ENCODE data around the gene PSMB9. TPM values are rescaled to one million over a fixed set of nuclear protein-coding genes. Genes with fewer than 3 reads are reported as not detected.

Gene PSMB9
- total and polyA plus RNA-seq, 2 donors (not counting 1 experiment from before 2014, with no cell fraction given) = 181 to 242 TPM

DNA sequence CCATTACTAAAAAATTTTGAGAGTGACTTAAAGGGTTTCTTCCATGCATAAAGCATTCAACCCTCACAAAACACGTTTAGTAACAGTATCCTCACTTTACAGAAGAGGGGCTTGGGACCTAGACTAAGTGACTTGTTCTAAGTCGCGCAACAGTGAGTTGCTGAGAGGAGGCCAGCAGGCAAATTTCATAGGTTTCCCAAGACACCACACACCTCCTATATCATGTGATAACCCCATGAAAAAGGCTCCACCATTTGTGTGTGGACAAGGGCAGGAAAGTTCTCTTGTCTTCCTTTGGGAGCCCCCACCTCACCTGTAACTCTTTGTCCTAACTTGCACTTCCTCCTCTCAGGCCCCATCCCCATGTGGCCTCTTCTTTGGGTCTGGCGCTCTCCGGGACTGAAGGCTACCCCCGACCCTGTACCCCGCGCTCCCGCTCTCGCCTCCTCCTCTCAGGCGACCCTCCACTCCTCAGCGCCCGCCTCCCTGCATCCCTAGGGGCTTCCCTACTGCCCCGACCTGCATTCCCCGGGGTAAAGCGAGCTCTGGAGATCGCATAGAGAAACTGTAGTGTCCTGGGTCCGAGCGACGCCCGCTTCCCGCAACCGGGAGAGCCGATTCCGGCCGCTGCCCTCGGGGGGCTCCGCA, 10.5 kb upstream of the PSMB9 start:
- peak overlapping the region; percentile 88 to 100 (median 95) for H3K4me3 ChIP-seq (ENCODE audit: control extremely low read depth in 1 of 5, extremely low read depth in 1 of 5, insufficient read depth in 1 of 5, low read depth in 2 of 5, low read length in 4 of 5)
- H3K79me2 ChIP-seq (ENCODE audit: control insufficient read depth, insufficient read depth, low read length) = peaks cover 85% of the 10 kb centered on the region

More for the DNA sequence above, 10.5 kb upstream of the PSMB9 start:
- intact Hi-C loops (cut with micrococcal nuclease) = loop anchor here (5.0 kb wide), 1 partner anchor 176 kb away; the partner anchor contains the start of gene HLA-DQB1
- no peaks in the 10 kb centered on the region for H3K27me3 Mint-ChIP-seq
- WGBS (ENCODE audit: insufficient coverage) = 2% methylated on average over 26 of the region's 28 CpGs
- ATAC-seq (ENCODE audit: low read depth) (no peak), DNase-seq (no peak)
- peak overlapping the region; percentile 95 for H3K4me3 Mint-ChIP-seq
- peak overlapping the region; percentile 99 for H3K27ac Mint-ChIP-seq
- peak overlapping the region; percentile 73 for H3K4me2 ChIP-seq (replicated peaks; ENCODE audit: low read depth, low read length, poor library complexity, severe bottlenecking)
- no peaks in the 10 kb centered on the region for H3K9me3 Mint-ChIP-seq (ENCODE audit: insufficient read depth)
- POLR2A ChIA-PET = interaction anchor here (1.4 to 9.7 kb wide), 12 partner anchors 12 to 572 kb away, joined by 3 to 282 read pairs (median 10); partner anchors contain the start of genes BRD2, HLA-DMA, HLA-DMB and HLA-DOB
- H3K4me1 ChIP-seq (ENCODE audit: control insufficient read depth in 2 of 2, insufficient read depth in 2 of 2, low read length in 2 of 2) = peaks cover 73 to 79% of the 10 kb centered on the region in 2 donors
- H3K27ac ChIP-seq (ENCODE audit: low read length in 2 of 2) = peak overlapping the region; percentile 96 to 97
- peak overlapping the region; percentile 96 for H3K9ac ChIP-seq (ENCODE audit: low read length)
- no peaks in the 10 kb centered on the region for H3K27me3 ChIP-seq (replicated peaks in 1 of 4; ENCODE audit: control extremely low read depth in 1 of 4, control insufficient read depth in 3 of 4, insufficient read depth in 4 of 4, low read length in 3 of 4)
- H3K9me3 ChIP-seq (ENCODE audit: control extremely low read depth in 1 of 3, control insufficient read depth in 2 of 3, insufficient read depth in 1 of 3, low read length in 2 of 3) = no peaks in the 10 kb centered on the region
- peaks cover 85% of the 10 kb centered on the region for H3K4me1 Mint-ChIP-seq
- TF ChIP-seq, protein P1, sequence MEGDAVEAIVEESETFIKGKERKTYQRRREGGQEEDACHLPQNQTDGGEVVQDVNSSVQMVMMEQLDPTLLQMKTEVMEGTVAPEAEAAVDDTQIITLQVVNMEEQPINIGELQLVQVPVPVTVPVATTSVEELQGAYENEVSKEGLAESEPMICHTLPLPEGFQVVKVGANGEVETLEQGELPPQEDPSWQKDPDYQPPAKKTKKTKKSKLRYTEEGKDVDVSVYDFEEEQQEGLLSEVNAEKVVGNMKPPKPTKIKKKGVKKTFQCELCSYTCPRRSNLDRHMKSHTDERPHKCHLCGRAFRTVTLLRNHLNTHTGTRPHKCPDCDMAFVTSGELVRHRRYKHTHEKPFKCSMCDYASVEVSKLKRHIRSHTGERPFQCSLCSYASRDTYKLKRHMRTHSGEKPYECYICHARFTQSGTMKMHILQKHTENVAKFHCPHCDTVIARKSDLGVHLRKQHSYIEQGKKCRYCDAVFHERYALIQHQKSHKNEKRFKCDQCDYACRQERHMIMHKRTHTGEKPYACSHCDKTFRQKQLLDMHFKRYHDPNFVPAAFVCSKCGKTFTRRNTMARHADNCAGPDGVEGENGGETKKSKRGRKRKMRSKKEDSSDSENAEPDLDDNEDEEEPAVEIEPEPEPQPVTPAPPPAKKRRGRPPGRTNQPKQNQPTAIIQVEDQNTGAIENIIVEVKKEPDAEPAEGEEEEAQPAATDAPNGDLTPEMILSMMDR (IDR thresholded peaks at IDR 0.05) = no peak
- no peak for TF ChIP-seq EZH2 (IDR thresholded peaks at IDR 0.05; ENCODE audit: borderline replicate concordance, insufficient read depth, low read depth, low read length, poor library complexity, severe bottlenecking)
- CTCF ChIA-PET = interaction anchor here (1.5 to 11.0 kb wide), 5 partner anchors 13 to 129 kb away, joined by 3 to 359 read pairs (median 15); partner anchors contain the start of genes PSMB9 and TAP1
- peaks cover 7 to 59% of the 10 kb centered on the region in 2 experiments for H3K36me3 ChIP-seq (replicated peaks in 1 of 2; ENCODE audit: control extremely low read depth in 1 of 2, control insufficient read depth in 1 of 2, extremely low read depth in 1 of 2, insufficient read depth in 2 of 2, low read length in 1 of 2)
- peaks cover 10% of the 10 kb centered on the region for H4K20me1 ChIP-seq (ENCODE audit: control insufficient read depth, insufficient read depth, low read length, poor library complexity, severe bottlenecking)
- H2AFZ ChIP-seq (ENCODE audit: insufficient read depth, low read depth, low read length, poor library complexity, severe bottlenecking) = peak overlapping the region; percentile 64
